ENCODE data around the gene SIDT2.

SIDT2 gene

DNA sequence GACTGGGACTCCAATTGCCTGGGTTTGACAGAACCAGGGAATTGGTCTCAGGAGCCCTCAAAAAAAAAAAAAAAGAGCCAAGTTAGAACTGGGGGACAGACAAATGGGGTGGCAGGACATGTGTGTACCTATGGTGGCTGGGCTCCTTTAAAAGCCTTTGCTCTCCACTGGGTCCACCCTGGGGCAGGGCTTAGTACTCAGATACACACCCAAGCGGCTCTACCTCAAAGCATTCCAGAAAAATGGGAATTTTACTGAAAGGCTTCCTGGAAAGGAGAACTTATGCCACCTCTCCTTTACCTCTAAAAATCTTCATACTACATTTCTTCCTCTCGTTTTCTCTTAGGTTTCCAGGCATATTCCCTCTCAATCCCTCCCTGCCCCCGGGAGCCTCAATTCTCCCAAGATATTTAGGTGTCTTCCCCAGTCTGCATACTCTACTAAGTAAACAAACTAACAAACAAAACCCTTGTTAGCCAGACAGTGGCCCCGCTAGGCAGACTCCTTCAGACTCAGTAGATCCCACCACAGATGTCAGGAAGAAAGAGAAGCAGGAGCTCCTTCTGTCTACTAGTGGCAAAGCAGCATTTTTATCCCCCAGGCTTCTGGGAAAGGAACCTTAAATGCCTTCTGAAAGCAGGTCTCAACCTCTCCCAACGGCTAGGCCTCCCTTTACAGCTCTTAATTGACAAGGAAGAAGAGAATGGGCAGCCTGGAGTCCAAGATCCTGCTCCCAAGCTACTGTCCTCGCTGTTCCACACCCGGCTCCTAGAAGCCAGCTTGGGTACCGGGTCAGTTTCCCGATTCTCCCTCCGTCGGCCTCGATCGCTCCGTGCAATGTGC lies 52.7 kb downstream of the SIDT2 start:
- peaks cover 4% of the 10 kb centered on the region for H3K36me3 ChIP-seq (ENCODE audit: control insufficient read depth, insufficient read depth, low read length)
- H3K9me3 ChIP-seq (ENCODE audit: control insufficient read depth, low read length): no peaks in the 10 kb centered on the region
- peaks cover 10% of the 10 kb centered on the region for H3K4me1 ChIP-seq (ENCODE audit: control insufficient read depth, insufficient read depth, low read length)
- 15 to 17% methylated on average over 14 of the region's 14 CpGs for WGBS, 2 experiments
- no peak overlapping the region for H3K27ac ChIP-seq (ENCODE audit: insufficient read depth, low read depth, low read length, poor library complexity, severe bottlenecking)
- H3K4me3 ChIP-seq (ENCODE audit: insufficient read depth, low read depth, low read length): peak overlapping the region; percentile 94
- H3K27me3 ChIP-seq (ENCODE audit: control insufficient read depth, insufficient read depth, low read length, poor library complexity, severe bottlenecking): no peaks in the 10 kb centered on the region

DNA sequence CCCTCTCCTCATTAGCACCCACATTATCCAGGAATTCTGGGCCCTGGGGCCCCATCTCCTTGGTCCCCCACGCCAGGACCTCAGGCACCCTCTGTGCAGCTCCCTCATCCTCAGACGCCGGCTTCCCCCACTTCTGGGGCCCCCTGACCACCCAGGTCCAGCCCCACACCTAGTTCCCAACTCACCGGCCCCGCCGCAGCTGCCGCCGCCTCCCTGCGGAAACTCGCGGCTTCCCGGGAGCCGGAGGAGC lies 53.2 kb downstream of the SIDT2 start, which contains the start of gene PCSK7:
Gene PCSK7, minus strand, starts transcription at position 232 of the 250 bp plus-strand sequence. CDS start 2,229 bp downstream, outside the sequence.
- peak within 1 kb of the TSS; percentile 28 for H3K27ac ChIP-seq (ENCODE audit: insufficient read depth, low read depth, low read length, poor library complexity, severe bottlenecking)
- peaks cover 4% of the 10 kb centered on the region for H3K36me3 ChIP-seq (ENCODE audit: control insufficient read depth, insufficient read depth, low read length)
- peak within 1 kb of the TSS; percentile 94 for H3K4me3 ChIP-seq (ENCODE audit: insufficient read depth, low read depth, low read length)
- H3K27me3 ChIP-seq (ENCODE audit: control insufficient read depth, insufficient read depth, low read length, poor library complexity, severe bottlenecking): no peaks in the 10 kb centered on the region
- no peaks in the 10 kb centered on the region for H3K9me3 ChIP-seq (ENCODE audit: control insufficient read depth, low read length)
- peaks cover 10% of the 10 kb centered on the region for H3K4me1 ChIP-seq (ENCODE audit: control insufficient read depth, insufficient read depth, low read length)
- 0% methylated on average over 13 of the region's 13 CpGs for WGBS, 2 experiments

DNA sequence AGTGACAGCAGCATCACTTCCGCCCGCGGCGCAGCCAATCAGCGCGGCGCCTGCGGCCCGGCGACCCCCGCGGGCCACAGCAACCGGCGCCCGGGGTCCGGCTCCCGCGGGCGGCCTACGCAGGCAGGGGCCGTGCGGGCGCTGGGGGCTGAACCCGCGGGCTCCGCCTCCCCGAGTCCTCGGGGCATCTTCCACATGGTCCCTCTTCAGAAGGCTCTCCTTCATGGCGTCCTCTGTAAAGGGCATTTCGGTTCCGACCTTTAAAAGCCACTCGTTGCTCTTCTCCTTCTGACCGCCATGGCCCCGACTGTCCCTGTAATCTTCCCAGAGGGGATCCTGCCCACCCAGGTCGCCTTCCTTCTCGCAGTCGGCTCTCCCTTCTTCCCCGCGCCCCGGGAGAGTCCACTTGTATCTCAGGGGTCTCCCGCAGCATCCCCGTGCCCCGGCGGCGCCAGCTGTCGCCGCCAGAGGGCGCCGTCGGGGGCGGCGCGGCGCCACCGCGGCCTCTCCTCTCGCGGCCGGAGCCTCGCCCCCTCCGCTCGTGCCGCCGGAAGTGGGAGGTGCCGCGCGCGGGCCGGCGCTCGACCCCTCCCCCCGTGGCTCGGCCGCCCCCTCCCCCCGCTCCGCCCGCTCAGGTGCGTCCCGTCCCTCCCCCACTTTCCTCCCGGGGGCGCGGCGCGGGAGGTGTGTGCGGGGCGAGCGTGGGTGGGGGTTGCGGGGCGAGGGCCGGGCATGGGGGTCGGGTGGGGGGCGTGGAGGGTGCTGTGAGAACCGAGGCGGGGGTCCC lies 53.7 kb downstream of the SIDT2 start, which contains the start of gene RNF214:
Gene RNF214, plus strand, starts transcription at position 580 of the 787 bp plus-strand sequence. CDS start 1,602 bp downstream, outside the sequence.
- Histone ChIP-seq H3K36me3 (ENCODE audit: control insufficient read depth, insufficient read depth, low read length) (peaks cover 4% of the 10 kb centered on the region), H3K4me1 (ENCODE audit: control insufficient read depth, insufficient read depth, low read length) (peaks cover 10% of the 10 kb centered on the region), H3K4me3 (ENCODE audit: insufficient read depth, low read depth, low read length) (peak within 1 kb of the TSS; percentile 94), H3K27ac (ENCODE audit: insufficient read depth, low read depth, low read length, poor library complexity, severe bottlenecking) (peak within 1 kb of the TSS; percentile 28), H3K27me3 (ENCODE audit: control insufficient read depth, insufficient read depth, low read length, poor library complexity, severe bottlenecking) (no peaks in the 10 kb centered on the region), H3K9me3 (ENCODE audit: control insufficient read depth, low read length) (no peaks in the 10 kb centered on the region)
- 0% methylated on average over 71 to 79 of the region's 94 CpGs for WGBS, 2 experiments

DNA sequence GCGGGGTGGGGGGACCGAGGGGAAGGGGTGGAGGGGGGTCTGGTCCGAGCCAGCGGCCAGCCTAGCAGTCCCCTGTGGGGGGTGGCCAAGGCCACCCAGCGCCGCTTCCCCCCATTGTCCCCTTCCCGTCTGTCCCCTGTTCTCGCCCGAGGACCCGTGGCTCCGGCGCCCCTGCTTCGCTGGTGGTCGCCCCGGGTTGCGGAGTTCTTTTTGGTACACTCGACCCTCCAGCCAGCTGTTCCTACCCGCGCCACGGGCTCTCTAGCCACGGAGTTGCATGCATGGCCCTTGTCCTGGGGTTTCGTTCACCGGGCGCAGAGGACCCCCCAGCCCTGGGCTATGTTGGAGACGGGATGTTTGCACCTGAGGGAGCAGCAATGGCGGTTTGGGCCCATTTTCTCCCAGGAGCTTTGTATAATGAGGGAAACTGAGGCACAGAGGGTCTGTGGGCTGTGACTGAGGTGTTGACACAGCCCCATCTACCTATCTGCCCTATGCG lies 54.4 kb downstream of the SIDT2 start:
- Histone ChIP-seq H3K27me3 (ENCODE audit: control insufficient read depth, insufficient read depth, low read length, poor library complexity, severe bottlenecking) (no peaks in the 10 kb centered on the region), H3K4me1 (ENCODE audit: control insufficient read depth, insufficient read depth, low read length) (peaks cover 10% of the 10 kb centered on the region), H3K4me3 (ENCODE audit: insufficient read depth, low read depth, low read length) (peak overlapping the region; percentile 94), H3K9me3 (ENCODE audit: control insufficient read depth, low read length) (no peaks in the 10 kb centered on the region), H3K36me3 (ENCODE audit: control insufficient read depth, insufficient read depth, low read length) (peaks cover 3% of the 10 kb centered on the region), H3K27ac (ENCODE audit: insufficient read depth, low read depth, low read length, poor library complexity, severe bottlenecking) (peak overlapping the region; percentile 26)
- WGBS, 2 experiments: 1 to 4% methylated on average over 25 to 27 of the region's 27 CpGs

DNA sequence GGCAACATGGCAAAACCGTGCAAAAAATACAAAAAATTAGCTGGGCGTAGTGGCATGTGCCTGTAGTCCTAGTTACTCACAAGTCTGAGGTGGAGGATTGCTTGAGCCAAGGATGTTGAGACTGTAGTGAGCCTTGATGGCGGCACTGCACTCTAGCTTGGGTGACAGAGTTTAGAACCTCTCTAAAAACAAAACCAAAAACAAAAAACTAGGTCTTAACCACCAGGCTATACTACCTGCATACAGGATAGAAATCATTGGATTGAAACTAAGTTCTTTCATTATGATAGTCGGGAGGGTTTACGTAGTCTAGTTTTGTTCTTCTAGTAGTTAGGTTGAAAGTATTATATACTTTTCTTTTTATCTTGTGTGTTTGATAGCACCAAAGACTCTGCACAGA lies 59.7 kb downstream of the SIDT2 start:
- no peaks in the 10 kb centered on the region for H3K9me3 ChIP-seq (ENCODE audit: control insufficient read depth, low read length)
- H3K4me1 ChIP-seq (ENCODE audit: control insufficient read depth, insufficient read depth, low read length): peaks cover 4% of the 10 kb centered on the region
- WGBS, 2 experiments: 92 to 96% methylated on average over 5 of the region's 5 CpGs
- H3K4me3 ChIP-seq (ENCODE audit: insufficient read depth, low read depth, low read length): no peak overlapping the region
- peaks cover 13% of the 10 kb centered on the region for H3K36me3 ChIP-seq (ENCODE audit: control insufficient read depth, insufficient read depth, low read length)
- H3K27ac ChIP-seq (ENCODE audit: insufficient read depth, low read depth, low read length, poor library complexity, severe bottlenecking): no peak overlapping the region
- H3K27me3 ChIP-seq (ENCODE audit: control insufficient read depth, insufficient read depth, low read length, poor library complexity, severe bottlenecking): no peaks in the 10 kb centered on the region

DNA sequence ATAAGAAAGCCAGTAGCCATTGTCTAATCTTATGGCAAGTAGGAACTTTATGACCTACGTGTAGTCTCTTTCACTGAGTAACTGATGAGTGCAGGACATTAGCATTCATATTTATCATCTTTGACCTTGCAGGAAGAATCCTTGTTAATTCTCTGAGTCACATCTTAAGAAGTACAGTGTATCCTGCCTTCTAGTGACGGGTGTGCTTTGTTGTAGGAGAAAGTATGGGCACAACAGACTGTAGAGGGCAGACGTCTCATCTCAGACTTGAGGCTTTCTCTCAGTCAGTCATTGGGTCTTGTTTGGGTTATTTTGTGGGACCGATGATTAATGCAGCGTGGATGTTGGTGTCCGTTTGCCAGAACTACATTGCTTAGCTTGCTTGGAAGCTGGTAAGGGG lies 60.8 kb downstream of the SIDT2 start:
- Histone ChIP-seq H3K27ac (ENCODE audit: insufficient read depth, low read depth, low read length, poor library complexity, severe bottlenecking) (no peak overlapping the region), H3K36me3 (ENCODE audit: control insufficient read depth, insufficient read depth, low read length) (peaks cover 16% of the 10 kb centered on the region), H3K9me3 (ENCODE audit: control insufficient read depth, low read length) (no peaks in the 10 kb centered on the region), H3K27me3 (ENCODE audit: control insufficient read depth, insufficient read depth, low read length, poor library complexity, severe bottlenecking) (no peaks in the 10 kb centered on the region), H3K4me3 (ENCODE audit: insufficient read depth, low read depth, low read length) (no peak overlapping the region), H3K4me1 (ENCODE audit: control insufficient read depth, insufficient read depth, low read length) (no peaks in the 10 kb centered on the region)
- WGBS, 2 experiments: 89 to 93% methylated on average over 6 of the region's 6 CpGs
